GM18520 (cell line): ENCODE results near the gene MAP3K9.

Experiments
- ATAC-seq: cut with Tn5 transposase; IDR thresholded peaks from one replicate; pipeline ENCODE4 v1.9.1; 2021; ENCODE audit not compliant: unreplicated experiment

The MAP3K9 gene

GRCh38 chr14:70821584-70822529, 12.5 kb upstream of the MAP3K9 start:
- no peak for ATAC-seq

- ATAC-seq: no peak
These were observed 7.2 kb upstream of the MAP3K9 start for GRCh38 chr14:70816525-70816924.

GRCh38 chr14:70814466-70814865, 5.2 kb upstream of the MAP3K9 start:
- ATAC-seq: no peak

- no peak for ATAC-seq
These were observed 3.0 kb upstream of the MAP3K9 start for GRCh38 chr14:70812124-70812818.

- no peak for ATAC-seq
These were observed 2.3 kb upstream of the MAP3K9 start for GRCh38 chr14:70811578-70811977.

GRCh38 chr14:70811050-70811449, 1.7 kb upstream of the MAP3K9 start:
- ATAC-seq: no peak

- ATAC-seq: no peak
These were observed 1.3 kb upstream of the MAP3K9 start for GRCh38 chr14:70810621-70811020.

- no peak for ATAC-seq
These were observed 693 bp downstream of the MAP3K9 start for GRCh38 chr14:70808416-70809224.

GRCh38 chr14:70807898-70808415, 1.4 kb downstream of the MAP3K9 start:
- no peak for ATAC-seq

GRCh38 chr14:70804556-70805162, 4.7 kb downstream of the MAP3K9 start:
- ATAC-seq: no peak

GRCh38 chr14:70803321-70804310, 5.7 kb downstream of the MAP3K9 start:
- ATAC-seq: peak; percentile 80

GRCh38 chr14:70802379-70802778, 6.9 kb downstream of the MAP3K9 start:
- ATAC-seq: no peak

GRCh38 chr14:70801836-70802235, 7.5 kb downstream of the MAP3K9 start:
- no peak for ATAC-seq

- no peak for ATAC-seq
These were observed 12.8 kb downstream of the MAP3K9 start for GRCh38 chr14:70796551-70796950.

- no peak for ATAC-seq
These were observed 15.0 kb downstream of the MAP3K9 start for GRCh38 chr14:70794294-70794693.

GRCh38 chr14:70793637-70794036, 15.7 kb downstream of the MAP3K9 start:
- no peak for ATAC-seq

- ATAC-seq: no peak
These were observed 16.4 kb downstream of the MAP3K9 start for GRCh38 chr14:70792939-70793338.

- no peak for ATAC-seq
These were observed 17.3 kb downstream of the MAP3K9 start for GRCh38 chr14:70791971-70792370.

GRCh38 chr14:70789961-70790360, 19.4 kb downstream of the MAP3K9 start:
- no peak for ATAC-seq
